ENCODE measurements around the gene SPOCK2.
"Not testable (repeated sequence)": the region's sequence is repeated elsewhere in the genome, so short reads cannot be mapped to it uniquely, and the experiment has no call there.

SPOCK2 gene

DNA sequence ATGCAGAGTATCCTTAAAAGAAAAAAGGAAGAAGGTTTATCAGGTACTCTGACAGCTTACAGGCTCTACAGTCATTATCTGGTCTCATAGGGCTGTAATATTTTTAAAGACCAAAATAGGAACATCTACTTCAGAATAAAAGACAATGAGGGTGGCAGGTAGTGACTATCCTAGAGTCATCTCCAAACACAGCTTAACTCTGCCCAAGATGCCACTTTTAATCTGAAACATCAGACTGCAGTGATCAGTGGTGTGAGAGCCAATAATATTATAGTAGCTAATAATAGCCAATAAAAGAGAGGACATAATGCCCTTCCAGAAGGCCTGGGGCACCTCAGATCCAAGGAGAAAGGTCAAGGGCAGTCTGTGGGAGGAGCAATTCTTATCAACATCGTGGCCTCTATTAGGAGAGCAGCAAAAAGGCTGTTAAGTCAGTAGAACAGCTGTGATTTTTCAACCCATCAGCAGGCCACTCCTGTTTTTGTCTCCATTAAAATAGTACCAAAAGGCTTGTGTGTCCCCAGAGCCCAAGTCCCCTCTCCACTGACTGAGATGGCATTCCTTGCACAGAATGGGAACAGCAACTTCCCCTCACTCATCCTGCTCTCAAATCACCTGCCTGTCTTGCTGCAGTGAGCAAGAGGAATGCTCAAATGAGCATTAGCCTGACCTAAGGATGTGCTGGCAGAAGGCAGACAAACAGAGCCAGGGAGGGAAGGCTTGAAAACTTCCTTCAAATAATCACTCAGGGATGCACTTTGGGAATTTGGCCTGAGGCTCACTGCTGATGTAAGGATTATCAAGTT is 20.7 kb upstream of the SPOCK2 start:
- DNase-seq (ENCODE audit: low read depth in 3 of 3, low spot score in 1 of 3): no peak

DNA sequence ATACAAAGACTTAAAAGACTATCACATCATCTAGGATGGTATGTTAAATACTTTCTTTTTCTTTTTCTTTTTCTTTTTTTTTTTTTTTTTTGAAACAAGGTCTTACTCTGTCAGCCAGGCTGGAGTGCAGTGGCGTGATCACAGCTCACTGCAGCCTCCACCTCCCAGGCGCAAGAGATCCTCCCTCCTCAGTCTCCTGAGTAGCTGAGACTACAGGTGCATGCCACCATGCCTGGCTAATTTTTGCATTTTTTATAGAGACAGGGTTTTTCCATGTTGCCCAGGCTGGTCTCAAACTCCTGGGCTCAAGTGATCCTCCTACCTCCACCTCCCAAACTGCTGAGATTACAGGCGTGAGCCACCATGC is 19.6 kb upstream of the SPOCK2 start:
- DNase-seq (ENCODE audit: low read depth in 3 of 3, low spot score in 1 of 3): not testable (repeated sequence)

DNA sequence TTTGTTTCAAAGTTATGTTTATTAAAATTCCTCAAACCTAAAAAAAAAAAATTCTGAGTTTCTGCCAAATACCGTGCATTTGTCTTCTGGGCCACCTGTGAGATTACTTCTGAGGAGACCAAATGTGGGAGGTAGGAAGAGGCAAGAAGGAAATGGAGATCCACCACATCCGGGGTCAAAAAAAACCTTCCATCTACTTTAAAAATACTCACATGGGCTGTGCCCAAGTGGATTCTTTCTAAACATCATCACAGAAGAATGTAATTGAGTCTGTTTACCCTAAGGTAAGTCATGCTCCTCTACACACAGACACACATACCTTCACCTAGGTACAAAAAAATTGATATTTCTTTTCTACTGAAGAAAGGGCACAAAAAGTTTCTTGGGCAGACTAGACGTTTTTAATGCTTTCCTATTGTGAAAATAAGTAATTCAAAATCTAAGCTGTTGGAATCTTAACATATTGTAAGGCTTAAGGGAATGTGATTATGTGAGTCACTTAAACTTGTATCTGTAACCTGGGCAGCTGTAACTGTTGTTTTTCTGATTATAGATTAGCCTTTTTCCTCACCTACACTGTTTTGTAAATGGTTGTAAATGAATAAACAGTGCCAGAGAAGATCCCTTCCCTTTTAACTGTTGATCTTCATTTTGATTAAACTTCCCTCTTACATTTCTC is 19.1 kb upstream of the SPOCK2 start:
- no peak for DNase-seq (ENCODE audit: low read depth in 3 of 3, low spot score in 1 of 3)

DNA sequence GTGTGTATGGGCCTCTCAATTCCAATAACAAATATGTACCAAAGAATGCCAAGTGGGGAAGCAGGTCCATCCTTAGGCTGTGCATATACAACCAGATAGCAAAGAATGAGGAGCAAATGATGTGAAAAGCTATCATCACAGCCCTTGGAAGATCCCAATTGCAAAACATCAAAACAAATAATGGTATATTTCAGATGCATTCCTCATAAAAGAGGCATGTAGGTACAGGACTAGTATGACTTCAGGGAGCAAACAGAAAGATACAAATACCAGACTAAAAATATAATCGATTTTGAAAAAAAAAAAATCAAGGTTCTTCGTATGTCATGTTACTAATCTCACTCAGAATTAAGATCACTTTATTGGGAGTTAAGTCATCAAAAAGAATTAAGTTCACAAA is 18.5 kb upstream of the SPOCK2 start:
- no peak for DNase-seq (ENCODE audit: low read depth in 3 of 3, low spot score in 1 of 3)

DNA sequence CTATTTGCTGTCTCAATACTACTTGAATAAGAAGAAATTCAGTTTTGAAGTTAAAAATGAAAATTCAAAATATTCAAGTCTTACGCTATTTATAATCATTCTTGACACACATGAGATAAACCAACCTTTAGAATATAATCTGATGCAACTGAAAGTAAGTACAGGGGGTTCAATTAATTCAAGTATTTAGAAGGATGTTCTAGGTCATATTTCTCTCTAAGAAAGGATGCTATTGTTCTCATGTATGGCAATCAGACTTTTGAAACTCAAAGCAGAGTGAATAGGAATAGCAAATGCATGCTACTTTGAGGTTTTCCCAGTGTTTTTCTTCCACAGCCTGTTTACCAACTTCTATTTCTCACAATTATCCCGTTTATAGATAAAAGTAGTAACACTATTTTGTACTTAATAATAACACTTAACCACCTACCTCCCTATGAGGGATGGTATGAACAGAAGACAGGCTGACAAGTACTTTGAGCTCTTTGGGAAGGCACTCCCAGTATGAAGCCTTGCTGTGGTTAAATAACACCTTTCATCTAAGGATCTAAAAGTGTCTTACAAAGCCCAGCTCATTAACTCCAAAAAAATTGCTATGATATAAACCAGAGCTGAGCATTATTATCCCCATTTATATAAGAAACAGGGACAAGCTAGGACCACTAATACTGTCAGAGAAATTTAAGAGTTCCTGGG is 18.0 kb upstream of the SPOCK2 start:
- no peak for DNase-seq (ENCODE audit: low read depth in 3 of 3, low spot score in 1 of 3)

DNA sequence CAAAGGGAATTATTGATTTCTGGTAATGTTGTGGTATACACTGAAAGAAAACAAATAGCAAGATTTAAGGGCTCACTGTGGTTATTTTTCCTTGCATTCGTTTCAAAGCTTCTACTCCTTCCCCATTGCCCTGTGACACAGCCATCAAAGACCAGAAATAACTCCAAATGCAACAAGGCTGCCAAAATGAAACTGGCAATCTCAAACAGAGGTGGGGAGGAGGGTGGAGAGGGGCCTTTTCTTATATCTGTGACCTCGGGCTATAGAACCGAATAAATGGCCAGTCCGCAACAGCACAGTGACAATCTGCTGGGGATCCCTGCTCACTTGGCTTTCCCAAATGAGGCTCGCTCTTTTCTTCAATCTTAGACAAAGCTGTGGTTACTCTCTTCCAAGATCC is 17.4 kb upstream of the SPOCK2 start:
- no peak for DNase-seq (ENCODE audit: low read depth in 3 of 3, low spot score in 1 of 3)

DNA sequence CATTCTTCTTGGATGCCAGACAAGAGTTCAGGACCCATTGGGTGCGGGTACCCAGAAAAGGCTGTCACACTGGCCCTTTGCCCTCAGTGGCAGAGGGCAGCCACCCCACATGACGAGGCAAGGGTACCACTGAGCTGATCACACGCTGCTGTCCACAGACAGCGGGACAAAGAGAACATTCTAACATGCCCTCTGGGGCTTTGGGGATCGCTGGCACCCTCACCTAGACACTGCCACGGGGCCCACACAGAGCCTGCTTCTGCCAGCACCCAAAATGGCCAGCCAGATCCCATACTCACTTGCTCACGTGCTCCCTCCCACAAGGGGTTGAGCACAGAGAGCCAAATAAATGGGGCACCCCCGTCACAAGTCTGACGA is 16.7 kb upstream of the SPOCK2 start:
- DNase-seq (ENCODE audit: low read depth in 3 of 3, low spot score in 1 of 3): no peak

DNA sequence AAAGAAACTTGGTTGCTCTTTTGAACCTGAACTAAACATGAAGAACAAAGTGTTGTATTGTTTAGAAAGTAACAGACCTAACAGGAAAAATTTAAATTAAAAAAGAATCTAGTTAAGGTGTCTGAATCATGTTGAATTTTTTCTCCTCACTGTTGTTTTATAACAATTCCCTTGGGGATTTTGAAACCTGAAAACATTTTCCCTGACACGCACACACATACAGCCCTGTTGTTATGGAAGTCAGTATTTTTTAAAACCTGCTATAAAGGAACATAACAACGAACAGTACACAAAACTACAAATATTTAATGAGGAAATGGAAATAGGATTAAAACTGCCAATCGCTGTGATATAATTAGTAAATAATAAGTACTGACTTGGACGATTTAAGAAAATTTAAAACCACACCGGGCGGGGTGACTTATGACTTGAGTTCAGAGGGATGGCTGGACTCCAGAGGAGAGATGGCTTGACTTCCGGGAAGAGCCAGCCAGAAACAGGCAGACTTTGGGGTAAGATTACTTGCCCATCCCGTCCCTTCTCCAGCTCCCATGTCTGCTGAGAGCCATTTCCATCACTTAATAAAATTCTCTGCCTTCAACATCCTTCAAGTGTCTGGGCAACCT is 16.2 kb upstream of the SPOCK2 start:
- DNase-seq (ENCODE audit: low read depth in 3 of 3, low spot score in 1 of 3): no peak

DNA sequence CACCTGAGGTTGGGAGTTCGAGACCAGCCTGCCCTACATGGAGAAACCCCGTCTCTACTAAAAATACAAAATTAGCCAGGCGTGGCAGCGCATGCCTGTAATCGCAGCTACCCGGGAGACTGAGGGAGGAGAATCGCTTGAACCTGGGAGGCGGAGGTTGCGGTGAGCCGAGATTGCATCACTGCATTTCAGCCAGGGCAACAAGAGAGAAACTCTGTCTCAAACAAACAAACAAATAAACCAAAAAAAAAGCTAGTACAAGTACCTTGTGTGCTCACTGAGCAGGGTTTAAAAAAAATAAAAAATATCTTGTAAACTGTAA is 11.2 kb upstream of the SPOCK2 start:
- DNase-seq (ENCODE audit: low read depth in 3 of 3, low spot score in 1 of 3): no peak

DNA sequence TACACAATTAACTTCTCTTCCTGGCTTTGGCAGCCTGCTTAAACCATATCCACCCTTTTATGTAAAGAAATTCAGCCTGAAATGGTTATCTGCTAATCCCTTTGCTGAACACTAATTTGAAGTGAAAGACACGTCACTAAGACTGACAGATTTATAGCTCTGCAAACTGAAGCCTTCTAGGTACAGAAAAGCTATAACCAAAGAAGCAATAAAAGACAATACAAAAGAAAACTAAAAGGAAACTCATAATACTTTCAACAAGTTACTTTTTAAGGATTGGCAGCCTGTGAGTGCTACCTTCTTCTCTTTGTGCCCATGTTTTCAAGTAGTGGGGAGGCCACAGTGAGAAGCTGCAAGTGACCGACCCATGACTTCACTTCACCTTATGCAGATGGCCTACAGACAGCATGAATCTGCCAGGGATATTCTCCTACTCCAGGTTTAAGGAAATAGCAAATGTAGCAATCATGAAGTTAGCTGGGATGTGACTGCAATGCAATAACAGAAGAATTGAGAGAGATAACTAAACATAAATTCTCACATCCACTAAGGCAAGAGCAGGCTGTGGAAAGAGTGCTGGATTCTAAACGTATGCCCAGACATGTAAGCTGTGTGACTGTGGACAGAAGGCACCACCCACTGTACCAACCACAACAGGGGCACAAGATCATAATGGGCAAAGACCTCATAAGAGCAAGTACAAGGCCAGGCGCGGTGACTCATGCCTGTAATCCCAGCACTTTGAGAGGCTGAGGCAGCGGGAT is 10.7 kb upstream of the SPOCK2 start:
- DNase-seq (ENCODE audit: low read depth in 3 of 3, low spot score in 1 of 3): no peak

DNA sequence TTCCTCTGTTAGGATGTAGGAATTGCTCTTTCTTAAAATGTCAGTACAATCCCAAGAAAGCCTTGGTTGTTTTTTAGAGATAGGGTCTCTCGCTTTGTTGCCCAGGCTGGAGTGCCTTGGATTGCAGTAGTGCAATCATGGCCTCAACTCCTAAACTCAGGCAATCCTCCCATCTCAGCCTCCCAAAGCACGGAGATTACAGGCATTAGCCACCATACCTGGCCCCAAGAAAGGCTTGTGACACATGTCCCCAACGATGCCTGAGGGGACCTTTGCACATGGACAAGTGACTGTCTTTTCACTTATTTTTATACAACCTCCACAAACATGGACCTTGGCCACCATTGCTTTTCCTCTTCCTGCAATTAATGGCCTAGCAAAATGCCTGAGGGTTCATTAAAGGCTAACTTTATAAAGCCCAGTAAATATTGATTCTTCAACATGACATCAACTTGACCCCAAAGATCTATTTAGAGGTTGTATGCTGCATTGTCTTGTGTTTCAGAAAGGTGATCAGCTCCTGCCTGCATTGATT is 10.0 kb upstream of the SPOCK2 start:
- DNase-seq (ENCODE audit: low read depth in 3 of 3, low spot score in 1 of 3): no peak

DNA sequence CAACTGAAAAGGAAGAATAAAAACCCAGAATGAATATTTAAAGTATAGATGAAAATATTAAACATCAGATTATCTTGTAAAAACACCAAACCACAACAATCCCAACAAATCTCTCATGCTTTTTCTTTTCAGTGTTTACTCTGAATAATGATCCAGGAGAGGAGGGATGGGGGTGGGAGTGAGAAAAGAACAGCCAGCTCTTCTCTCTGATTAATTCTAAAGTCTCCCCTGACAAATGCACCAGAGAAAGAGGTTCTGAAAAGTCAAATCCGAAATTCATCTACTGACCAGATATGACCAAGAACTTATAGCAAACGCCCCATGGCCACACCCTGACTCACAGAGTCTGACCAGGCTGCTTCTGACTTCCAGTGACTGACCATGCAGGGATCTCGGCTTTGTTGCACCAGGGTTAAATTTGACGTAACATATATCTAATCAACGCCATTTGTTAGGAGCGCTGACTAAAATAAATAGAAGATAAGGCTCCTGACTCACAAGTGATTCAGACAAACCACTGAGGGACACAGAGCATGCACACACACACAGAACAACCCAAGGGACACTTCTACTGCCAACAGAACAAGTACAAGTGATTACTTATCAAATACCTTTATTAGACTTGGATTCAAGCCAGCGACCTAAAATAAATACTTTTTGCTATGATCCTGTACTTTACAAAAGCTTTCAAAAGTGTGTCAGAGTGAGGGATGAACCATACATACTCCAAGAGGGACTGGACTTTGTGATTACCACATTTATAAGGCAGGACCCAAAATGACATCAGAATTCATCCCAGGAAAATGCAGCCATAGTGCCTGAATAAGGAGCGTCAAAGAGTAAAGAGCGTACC is 9.3 kb upstream of the SPOCK2 start:
- DNase-seq (ENCODE audit: low read depth in 3 of 3, low spot score in 1 of 3): no peak

DNA sequence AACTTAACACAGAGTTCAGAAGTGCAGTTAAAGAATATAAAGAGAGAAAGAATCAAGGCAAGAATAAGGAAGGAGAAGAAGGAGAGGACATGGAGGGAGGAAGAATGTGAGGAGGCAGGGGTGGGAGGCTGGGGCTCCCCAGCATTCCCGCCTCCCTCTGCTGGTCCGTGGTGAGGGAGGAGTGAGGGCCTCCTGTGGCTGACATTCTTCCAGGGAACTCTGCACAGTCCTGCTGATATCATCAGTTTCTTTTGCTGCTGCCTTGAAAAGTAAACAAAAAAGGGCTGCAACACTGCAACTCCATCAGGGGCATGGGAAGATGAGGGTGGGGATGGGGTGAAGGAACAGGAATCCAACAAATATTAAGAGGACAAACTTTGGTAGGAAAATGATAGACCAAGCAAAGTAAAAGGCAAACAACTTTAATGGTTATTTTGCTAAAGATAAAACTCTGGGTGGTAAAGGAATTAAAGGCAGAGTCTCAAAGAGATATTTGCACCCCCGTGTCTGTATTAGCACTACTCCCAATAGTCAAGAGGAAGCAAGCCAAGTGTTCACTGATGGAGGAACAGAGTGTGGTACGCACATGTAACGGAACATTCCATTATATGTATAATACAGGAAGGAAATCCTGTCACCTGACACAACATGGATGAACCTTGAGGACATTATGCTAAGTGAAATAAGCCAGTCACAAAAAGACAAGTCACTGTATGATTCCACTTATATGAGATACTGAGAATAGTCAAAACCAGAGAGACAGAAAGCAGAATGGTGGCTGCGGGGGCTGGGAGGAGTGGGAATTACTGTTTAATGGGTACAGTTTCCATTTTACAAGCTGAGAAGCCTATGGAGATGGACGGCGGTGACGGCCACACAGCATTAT is 8.0 kb upstream of the SPOCK2 start:
- no peak for DNase-seq (ENCODE audit: low read depth in 3 of 3, low spot score in 1 of 3)

DNA sequence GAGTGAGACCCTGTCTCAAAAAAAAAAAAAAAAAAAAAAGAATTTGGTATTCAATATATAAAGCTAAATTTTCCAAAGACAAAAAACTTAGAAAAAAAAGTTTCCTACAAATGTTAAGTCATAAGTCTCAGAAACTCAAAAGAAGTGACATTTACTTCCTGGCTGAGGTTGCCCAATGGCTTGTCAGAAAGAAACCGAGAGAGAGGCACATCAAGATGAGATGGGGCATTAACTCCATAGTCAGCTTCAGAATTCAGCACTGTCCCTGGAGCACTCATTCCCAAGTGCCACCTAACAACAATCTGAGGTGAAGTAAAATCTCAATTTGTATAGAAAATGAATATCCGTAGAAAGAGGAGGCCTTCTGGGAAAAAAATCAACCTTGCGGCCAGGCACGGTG is 6.8 kb upstream of the SPOCK2 start:
- DNase-seq (ENCODE audit: low read depth in 3 of 3, low spot score in 1 of 3): no peak

DNA sequence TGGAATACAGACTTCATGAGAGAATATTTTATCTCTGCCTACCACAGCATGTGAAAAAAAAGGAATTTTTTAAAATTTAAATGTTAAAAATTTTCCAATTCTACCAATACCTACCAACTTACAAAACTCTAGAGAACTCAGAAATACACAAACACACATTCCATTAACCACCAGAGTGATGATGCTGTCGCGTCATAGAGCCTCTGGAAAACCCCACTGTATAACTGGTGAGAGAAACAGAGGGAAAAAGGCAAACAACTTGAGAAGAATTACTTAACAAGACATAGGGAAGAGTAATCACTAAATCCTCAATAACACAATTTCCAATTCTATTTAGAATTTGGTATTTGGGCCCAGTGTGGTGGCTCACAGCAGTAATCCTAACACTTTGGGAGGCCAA is 6.2 kb upstream of the SPOCK2 start:
- no peak for DNase-seq (ENCODE audit: low read depth in 3 of 3, low spot score in 1 of 3)

DNA sequence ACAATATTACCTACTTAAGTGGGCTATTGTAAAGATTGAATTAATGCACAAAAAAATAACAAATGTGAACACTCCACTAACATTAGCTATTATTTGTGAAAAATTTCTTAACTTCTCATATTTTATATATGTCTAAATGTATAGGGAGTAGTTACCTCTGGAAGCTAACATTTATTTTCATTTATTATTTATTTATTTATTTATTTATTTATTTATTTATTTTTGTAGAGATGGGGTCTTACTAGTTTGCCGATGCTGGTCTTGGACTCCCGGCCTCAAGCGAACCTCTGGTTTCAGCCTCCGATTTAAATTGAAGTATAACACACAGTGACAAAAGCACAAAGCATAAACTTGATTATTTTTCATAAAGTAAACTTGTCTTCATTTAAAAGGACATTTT is 5.1 kb upstream of the SPOCK2 start:
- no peak for DNase-seq (ENCODE audit: low read depth in 3 of 3, low spot score in 1 of 3)

DNA sequence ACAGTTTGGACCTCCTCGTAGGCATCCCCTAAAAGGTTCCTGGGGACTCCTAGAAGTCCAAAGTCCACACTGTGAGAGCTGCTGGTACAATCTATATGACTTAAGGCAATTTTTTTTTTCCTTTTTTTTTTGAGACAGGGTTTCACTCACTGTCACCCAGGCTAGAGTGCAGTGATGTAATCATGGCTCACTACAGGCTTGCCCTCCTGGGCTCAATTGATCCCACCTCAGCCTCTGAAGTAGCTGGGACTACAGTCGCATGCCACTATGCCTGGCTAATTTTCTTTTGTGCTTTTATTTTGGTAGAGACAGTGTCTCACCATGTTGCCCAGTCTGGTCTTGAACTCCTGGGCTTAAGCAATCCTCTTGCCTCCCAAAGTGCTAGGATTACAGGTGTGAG is 4.6 kb upstream of the SPOCK2 start:
- DNase-seq (ENCODE audit: low read depth in 3 of 3, low spot score in 1 of 3): no peak

DNA sequence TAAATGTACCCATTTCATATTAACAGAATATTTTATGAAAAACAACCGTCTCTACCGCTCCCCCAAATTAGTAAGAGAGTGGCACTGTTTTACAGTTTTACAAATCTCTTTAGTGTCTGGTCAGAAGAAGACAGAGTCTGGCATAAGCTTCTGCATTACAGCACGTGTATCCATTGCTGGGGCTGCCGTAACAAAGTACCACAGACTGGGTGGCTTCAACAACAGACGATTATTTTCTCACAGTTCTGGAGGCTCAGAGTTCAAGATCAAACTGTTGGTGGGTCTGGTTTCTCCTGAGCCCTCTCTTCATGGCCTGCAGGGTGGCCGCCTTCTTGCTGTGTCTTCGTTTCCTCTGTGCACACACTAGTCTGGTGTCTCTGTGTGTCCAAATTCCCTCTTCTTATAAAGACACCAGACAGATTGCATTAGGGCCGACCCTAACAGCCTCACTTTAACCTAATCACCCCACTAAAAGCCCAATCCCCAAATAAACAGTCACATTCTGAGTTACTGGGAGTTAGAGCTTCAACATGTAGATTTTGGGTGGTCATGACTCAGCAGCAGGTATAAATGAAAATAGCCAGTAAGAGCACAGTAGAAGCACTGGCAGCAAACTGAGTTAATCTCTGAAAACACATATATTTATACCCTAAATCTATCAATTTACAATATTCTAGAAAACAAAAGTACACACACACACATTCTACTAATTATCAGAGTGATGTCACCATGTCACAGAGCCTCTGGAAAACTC is 4.0 kb upstream of the SPOCK2 start:
- no peak for DNase-seq (ENCODE audit: low read depth in 3 of 3, low spot score in 1 of 3)
